ENCODE results near the gene TRPM3. TPM values are rescaled to one million over a fixed set of nuclear protein-coding genes. Genes with fewer than 3 reads are reported as not detected.
"Not testable (repeated sequence)": the region's sequence is repeated elsewhere in the genome, so short reads cannot be mapped to it uniquely, and the experiment has no call there.

TRPM3 gene
- total RNA-seq, 1 donor from 2014 or later = not detected

GRCh38 chr9:70772601-70773000 lies 348.8 kb downstream of the TRPM3 start:
- intact Hi-C loops (cut with micrococcal nuclease) = no loop called here

GRCh38 chr9:70765946-70766345 lies 355.5 kb downstream of the TRPM3 start:
- intact Hi-C loops (cut with micrococcal nuclease) = no loop called here

GRCh38 chr9:70761139-70761670 lies 360.2 kb downstream of the TRPM3 start:
- intact Hi-C loops (cut with micrococcal nuclease) = no loop called here

- intact Hi-C loops (cut with micrococcal nuclease) = no loop called here
These were observed 361.2 kb downstream of the TRPM3 start for GRCh38 chr9:70760228-70760627.

- intact Hi-C loops (cut with micrococcal nuclease) = no loop called here
These were observed 368.1 kb downstream of the TRPM3 start for GRCh38 chr9:70753311-70753710.

GRCh38 chr9:70749066-70749465 lies 372.4 kb downstream of the TRPM3 start:
- intact Hi-C loops (cut with micrococcal nuclease) = no loop called here

GRCh38 chr9:70747261-70747718 lies 374.1 kb downstream of the TRPM3 start:
- intact Hi-C loops (cut with micrococcal nuclease) = no loop called here

GRCh38 chr9:70746760-70747159 lies 374.7 kb downstream of the TRPM3 start:
- intact Hi-C loops (cut with micrococcal nuclease) = no loop called here

GRCh38 chr9:70746316-70746715 lies 375.1 kb downstream of the TRPM3 start:
- intact Hi-C loops (cut with micrococcal nuclease) = no loop called here

- intact Hi-C loops (cut with micrococcal nuclease) = not testable (repeated sequence)
These were observed 396.6 kb downstream of the TRPM3 start for GRCh38 chr9:70724794-70725193.

- intact Hi-C loops (cut with micrococcal nuclease) = not testable (repeated sequence)
These were observed 397.4 kb downstream of the TRPM3 start for GRCh38 chr9:70724025-70724424.

- intact Hi-C loops (cut with micrococcal nuclease) = not testable (repeated sequence)
These were observed 414.6 kb downstream of the TRPM3 start for GRCh38 chr9:70706797-70707196.

- intact Hi-C loops (cut with micrococcal nuclease) = no loop called here
These were observed 420.3 kb downstream of the TRPM3 start for GRCh38 chr9:70701163-70701562.

GRCh38 chr9:70696694-70697335 lies 424.6 kb downstream of the TRPM3 start:
- intact Hi-C loops (cut with micrococcal nuclease) = no loop called here

- intact Hi-C loops (cut with micrococcal nuclease) = no loop called here
These were observed 426.7 kb downstream of the TRPM3 start for GRCh38 chr9:70694758-70695157.

GRCh38 chr9:70693186-70693585 lies 428.2 kb downstream of the TRPM3 start:
- intact Hi-C loops (cut with micrococcal nuclease) = no loop called here

- intact Hi-C loops (cut with micrococcal nuclease) = no loop called here
These were observed 429.0 kb downstream of the TRPM3 start for GRCh38 chr9:70692431-70692830.

- intact Hi-C loops (cut with micrococcal nuclease) = no loop called here
These were observed 432.7 kb downstream of the TRPM3 start for GRCh38 chr9:70688704-70689103.

GRCh38 chr9:70683841-70684240 lies 437.6 kb downstream of the TRPM3 start:
- intact Hi-C loops (cut with micrococcal nuclease) = no loop called here

GRCh38 chr9:70682298-70682697 lies 439.1 kb downstream of the TRPM3 start:
- intact Hi-C loops (cut with micrococcal nuclease) = no loop called here

GRCh38 chr9:70679845-70680244 lies 441.6 kb downstream of the TRPM3 start:
- intact Hi-C loops (cut with micrococcal nuclease) = no loop called here

GRCh38 chr9:70678153-70678552 lies 443.3 kb downstream of the TRPM3 start:
- intact Hi-C loops (cut with micrococcal nuclease) = no loop called here

GRCh38 chr9:70677055-70677735 lies 444.2 kb downstream of the TRPM3 start:
- intact Hi-C loops (cut with micrococcal nuclease) = no loop called here
